Stimulated activated CD4-positive, alpha-beta T cell treated with anti-CD3 and anti-CD28 coated beads, TNF-alpha, amount 100 ng/mL, for 4 hours (primary cell): ENCODE measurements around the gene RPGRIP1L.

Experiments used
- DNase-seq, 3 experiments: peaks; one replicate each; pipeline ENCODE4 v3.0.0-alpha.2; 2020; ENCODE audit warnings: low read depth in 3 of 3

The RPGRIP1L gene

GRCh38 chr16:53600616-53601015 is 103.0 kb downstream of the RPGRIP1L start:
- no peak for DNase-seq

- no peak for DNase-seq
Measured at GRCh38 chr16:53600126-53600525, 103.5 kb downstream of the RPGRIP1L start.

- no peak for DNase-seq
Measured at GRCh38 chr16:53599548-53599947, 104.1 kb downstream of the RPGRIP1L start.

DNA sequence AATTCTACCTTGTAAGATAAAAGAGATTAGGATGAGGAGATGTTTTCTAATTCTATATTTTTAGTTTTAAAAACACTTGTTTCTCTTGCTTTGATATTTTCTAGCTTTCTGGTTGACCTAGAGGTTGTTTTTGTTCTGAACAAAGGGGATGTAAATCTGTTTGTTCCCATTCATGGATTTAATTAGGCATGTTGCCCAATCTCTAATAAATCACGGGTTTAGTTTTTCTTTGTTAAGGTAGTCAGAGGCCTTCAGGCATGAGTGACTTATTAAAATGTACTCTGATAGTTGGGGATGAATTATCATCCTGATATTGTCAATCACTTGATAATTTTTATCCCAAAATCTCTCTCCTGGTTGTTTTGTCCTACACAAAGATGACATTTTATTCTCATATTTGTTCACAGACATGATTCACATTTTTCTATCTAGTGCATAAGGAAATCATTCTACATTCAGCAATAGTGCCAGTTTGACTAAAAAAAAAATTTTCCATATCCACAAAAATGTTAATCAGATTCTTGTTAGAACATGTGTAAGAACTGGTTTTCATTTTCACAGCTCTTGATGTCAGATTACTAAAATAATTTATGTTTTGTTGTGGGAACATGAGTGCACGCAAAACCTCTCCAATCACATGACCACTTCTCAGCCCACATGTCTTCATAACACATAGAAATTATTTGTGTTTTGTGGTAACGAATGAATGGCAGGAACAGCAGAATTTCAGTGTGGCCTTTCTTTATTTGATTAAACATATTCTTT is 105.0 kb downstream of the RPGRIP1L start:
- DNase-seq, result no peak

DNA sequence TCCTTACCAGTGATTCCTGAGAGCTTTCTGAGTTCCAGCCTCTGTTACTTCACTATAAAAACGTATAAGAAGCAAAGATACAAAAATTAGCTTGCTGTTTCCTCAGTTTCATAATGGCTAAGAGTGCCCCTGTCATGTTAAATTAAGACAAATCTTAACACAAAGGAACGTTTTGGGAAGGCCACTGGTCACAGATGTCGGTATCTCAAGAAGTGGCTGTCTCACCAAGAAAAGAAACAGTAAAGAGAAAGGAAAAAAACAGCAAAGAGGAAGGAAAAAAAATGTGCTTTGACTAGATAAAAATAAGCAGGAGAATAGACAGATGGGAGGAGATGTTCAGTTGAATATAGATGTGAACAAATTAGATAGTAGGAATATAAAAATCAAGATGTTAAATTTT is 105.9 kb downstream of the RPGRIP1L start:
- no peak for DNase-seq

DNA sequence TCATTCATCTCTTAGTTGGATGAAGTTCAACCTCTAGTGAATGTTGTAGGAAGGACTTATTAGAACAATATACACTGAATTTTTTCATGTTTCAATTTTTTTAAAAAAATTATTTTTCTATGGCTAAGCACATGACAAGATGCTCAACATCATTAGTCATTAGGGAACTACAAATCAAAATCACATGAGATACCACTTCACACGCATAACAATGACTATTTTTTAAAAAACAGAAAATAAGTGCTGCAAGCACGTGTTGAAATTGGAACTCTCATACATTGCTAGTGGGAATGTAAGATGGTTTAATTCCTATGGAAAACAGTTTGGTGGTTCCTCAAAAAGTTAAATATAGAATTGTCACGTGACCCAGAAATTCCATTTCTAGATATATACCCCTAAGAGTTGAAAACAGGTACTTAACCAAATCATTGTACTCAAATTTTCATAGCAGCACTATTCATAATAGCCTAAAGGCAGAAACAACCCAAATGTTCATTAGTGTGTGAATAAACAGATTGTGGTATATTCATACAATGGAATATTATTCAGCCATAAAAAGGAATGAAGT is 115.5 kb downstream of the RPGRIP1L start:
- DNase-seq, result no peak

DNA sequence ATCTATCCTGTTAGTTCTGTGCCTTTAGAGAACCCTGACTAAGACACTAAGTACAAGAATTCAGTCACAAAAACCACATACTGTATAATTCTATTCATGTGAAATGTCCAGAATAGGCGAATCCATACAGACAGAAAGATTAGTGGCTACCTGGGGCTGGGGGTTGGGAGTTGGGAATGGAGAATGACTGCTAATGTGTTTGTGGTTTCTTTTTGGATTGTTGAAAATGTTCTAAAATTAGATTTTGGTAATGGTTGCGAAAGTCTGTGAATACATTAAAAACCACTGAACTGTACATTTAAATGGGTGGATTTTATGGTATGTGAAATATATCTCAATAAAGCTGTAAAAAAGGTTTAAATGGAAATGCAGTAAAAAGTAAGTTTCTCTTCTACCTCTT is 120.3 kb downstream of the RPGRIP1L start:
- no peak for DNase-seq

DNA sequence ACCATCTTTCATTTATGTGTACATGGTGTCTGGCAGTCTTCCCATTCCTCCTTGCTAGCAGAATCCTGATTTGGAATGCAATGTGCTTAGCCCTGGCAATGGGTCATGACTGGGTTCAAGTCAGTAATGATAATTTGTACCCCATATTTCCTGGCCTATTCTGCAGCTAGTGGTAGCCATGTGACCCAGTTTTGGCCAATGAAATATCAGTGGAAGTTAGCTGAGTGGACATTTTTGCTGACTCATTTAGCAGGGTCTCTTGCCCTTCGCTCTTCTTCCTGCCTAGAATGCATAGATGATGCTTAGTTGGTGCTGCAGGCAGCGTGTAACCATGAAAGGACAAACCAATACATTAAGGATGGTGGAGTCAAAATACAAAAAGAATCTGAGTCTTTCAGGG is 121.9 kb downstream of the RPGRIP1L start:
- no peak for DNase-seq

GRCh38 chr16:53580038-53580802 is 123.4 kb downstream of the RPGRIP1L start:
- no peak for DNase-seq

GRCh38 chr16:53576904-53577303 is 126.8 kb downstream of the RPGRIP1L start:
- no peak for DNase-seq

DNA sequence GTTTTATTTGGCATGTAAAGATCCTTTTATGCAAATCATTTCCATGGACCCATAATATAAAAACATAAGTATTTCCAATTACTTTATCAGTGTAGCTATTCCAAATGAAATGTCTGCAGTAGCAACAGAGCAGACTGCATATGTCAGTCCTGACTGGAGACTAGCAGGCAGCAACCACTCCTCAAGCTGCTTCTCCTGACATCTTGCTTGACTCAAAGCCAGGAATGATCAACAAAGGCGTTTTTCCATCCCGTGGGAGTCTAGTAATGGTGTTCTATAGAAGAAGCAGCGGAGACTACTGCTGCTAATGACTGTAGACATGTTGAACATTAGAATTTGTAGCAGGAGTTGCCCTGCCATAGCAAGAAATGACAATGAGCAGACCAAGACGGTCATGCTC is 127.4 kb downstream of the RPGRIP1L start:
- DNase-seq, result no peak

DNA sequence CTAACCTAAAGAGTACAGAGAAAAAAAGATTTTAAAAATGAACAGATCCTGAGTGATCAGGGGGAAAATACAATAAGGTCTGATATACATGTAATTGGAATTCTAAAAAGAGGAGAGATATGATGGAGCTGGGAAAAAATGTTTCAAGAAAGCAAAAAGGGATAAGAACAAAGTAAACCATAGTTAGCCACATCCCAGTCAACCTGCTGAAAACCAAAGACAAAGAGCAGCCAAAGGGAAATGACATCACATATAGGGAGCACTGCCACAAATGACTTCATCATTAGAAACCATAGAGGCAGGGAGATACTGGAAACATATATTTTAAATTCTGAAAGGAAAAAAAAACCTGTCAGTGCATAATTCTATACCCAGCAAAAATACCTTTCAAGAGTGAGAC is 131.9 kb downstream of the RPGRIP1L start:
- DNase-seq, result no peak

GRCh38 chr16:53566552-53567245 is 137.0 kb downstream of the RPGRIP1L start:
- no peak for DNase-seq

DNA sequence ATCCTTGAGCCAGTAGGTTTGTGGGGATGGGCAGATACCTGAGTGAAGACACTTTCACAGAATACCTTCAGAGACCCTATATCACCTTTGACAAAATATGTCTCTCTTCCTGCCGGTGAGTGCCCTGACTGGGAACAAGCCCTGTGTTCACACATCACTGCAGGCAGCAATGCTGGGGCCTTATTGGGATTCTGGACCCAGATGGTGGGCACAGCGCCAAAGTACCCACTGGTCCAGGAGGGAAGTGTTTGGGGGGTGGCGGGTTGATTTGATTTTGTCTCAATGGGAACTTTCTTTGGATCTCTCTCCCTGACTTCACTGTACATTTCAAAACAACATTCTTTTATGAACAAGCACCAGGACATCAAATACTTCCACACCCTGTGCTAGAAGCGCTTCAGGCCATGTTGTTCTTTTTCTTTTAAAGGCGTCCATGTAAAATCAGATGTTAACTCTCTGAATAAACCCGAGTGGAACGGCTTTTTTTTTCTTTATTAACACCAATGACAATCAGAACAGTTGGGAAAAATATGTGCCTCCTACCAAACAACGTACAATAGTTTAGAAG is 138.3 kb downstream of the RPGRIP1L start:
- DNase-seq, result no peak

DNA sequence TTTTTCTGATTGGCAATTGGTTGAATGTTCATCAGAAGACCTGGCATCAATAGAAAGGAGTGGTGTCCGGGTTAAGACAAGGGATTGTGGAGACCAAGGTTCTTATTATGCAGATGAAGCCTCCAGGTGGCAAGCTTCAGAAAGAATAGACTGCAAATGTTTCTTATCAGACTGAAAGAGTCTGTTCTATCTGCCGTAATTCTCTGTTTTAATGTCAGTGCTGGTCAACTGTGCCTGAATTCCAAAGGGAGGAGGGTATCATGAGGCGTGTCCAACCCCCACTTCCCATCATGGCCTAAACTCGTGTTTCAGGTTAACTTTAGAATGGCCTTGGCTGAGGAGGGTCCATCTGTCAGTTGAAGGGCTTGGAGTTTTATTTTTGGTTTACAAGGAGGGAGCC is 140.2 kb downstream of the RPGRIP1L start:
- no peak for DNase-seq

DNA sequence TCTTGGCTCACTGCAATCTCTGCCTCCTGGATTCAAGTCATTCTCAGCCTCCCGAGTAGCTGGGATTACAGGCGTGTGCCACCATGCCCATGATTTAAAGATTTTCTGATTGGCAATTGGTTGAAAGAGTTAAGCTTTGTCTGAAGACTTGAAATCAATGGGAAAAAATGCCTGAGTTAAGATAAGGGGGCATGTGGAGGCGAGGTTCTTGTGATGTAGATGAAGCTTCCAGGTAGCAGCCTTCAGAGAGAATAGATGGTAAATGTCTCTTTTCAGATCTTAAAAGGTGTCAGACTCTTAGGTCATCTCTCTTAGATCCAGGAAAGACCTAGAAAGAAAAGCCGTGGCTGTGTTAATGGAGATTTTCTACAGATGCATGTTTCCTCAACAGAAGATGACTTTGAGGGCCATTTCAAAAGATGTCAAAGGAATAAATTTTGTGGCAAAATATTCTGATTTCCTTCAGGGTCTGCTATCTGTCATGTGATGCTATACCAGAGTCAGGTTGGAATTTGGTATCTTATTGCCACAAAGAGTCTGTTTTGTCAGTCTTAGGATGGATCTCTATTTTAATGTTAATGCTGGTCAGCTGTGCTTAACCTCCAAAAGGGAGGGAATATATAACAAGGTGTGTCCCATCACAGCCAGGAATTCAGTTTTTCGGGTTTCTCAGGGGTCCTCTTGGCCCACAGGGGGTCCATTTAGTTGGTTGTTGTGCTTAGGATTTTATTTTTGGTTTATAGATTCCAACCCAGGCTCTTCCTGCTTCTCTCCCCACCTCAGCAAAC is 142.4 kb downstream of the RPGRIP1L start:
- DNase-seq, result no peak

DNA sequence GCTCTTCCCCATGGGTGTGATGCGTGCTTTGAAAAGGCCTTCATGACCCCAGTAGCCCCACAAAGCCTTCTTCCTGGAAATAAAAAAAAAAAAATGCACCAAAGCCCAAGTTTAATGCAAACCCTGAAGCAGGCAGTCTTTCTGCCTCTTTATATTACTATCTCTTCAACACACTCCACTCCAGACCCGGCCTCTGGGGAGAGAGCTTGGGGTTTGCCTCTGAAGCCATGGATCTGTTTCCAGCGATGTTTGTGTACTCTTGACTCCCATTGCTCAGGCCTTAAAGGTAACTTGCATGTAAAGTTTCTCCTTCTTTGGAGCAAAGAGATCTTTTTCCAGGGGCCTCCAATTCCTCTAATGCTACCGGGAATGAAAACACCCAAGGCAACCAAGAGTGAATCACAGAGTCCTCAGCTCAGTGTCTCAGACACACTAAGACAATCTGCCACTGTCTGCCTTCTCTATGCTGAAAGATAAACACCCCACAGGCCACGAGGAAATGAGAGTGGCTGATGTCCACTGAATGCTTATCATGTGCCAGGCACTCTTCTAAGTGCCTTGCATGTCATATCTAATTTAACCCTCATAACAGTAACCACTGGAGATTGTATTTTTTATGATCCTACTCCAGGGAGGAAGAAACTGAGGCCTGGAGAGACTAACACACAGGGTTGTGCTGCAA is 144.2 kb downstream of the RPGRIP1L start:
- no peak for DNase-seq

DNA sequence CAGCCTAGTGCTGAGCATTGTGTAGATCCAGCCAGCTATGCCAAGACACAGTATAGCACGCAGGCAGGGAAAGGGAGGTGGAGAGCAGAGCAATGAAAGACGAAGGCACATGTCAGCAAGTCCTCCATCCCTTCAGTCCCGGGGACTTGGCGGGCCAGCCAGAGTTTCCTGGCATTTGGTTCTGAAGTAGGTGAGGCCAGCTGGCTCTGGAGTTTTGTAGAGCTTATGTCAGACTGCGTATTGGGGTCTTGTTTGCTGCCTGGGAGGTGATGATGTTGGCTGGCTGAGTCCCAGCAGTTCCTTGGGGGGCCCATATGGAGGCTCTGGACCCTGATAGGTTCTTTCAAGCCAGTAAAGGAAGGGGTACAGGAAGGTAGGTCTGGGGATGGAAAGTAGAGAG is 144.9 kb downstream of the RPGRIP1L start:
- no peak for DNase-seq

GRCh38 chr16:53556521-53556920 is 147.1 kb downstream of the RPGRIP1L start:
- DNase-seq, result no peak

GRCh38 chr16:53549970-53550690 is 153.5 kb downstream of the RPGRIP1L start:
- peak in 2 of 3 experiments; percentile 11 to 15 for DNase-seq
